Fibroblast of skin of back (primary cell): ENCODE measurements around the gene KY.

ENCODE experiments used
- DNase-seq: peaks from one replicate; pipeline ENCODE4 v3.0.0-alpha.2; 2013

The KY gene

DNA sequence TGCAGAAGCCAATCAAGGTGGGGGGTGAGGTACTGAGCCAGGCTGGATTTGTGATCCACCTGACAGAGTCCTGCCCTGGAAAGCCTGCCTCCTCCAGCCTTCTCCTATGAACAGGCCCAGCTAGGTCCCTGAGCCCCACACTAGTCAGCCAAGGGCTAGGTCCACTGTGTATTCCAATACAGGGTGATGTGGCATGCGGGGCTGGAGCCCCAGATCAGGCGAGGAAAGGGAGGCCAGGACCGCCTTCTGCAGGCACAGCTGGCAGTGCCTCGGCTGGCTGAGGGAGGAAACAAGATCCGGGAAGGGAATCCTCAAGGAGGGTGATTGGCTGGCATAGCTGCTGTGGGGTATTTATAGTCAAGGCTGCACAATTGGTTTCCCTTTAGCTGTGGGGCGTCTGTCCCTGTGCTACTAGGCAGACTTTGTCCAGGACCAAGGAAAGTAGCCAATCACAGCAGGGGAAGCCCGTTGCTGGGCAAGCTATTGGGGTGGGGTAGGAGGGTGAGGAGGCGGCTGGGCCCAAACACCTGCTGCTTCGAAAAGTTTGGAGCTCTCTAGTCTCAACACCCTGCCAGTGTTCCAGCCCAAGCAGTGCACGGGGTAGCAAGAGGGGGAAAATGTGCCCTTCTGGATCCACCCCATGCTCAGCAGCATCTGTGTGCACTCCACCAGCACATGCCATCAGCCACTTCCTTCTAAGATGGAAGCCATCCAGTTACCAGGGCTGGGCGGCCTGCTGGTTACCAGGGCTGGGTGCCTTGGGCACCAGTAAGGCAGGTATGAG lies 5.9 kb downstream of the KY start:
- DNase-seq = no peak

DNA sequence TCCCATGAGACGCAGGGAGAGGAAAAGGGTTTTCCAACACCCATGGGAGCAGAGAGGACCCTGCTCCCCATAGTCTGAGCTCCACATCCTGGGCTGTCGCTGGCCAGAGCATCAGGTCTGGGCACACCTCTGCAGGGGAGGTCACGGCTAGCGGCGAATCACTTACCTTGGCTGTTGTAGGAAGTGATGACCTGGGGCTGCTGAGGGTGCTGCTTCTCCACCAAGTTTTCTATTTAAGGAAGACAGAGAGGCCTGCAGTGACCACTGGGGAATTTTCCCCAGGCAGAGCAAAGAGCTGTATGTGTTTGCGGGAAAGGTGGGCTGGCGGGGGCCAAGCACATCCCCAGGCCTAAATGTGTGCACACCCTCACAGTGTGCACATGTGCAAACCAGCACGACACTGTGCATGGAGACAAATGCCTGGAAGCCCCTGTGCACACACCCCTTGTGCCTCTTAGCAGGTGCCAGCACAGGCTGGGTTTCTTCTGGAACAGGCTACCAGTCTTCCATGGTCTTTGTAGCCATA lies 7.6 kb downstream of the KY start:
- no peak for DNase-seq

DNA sequence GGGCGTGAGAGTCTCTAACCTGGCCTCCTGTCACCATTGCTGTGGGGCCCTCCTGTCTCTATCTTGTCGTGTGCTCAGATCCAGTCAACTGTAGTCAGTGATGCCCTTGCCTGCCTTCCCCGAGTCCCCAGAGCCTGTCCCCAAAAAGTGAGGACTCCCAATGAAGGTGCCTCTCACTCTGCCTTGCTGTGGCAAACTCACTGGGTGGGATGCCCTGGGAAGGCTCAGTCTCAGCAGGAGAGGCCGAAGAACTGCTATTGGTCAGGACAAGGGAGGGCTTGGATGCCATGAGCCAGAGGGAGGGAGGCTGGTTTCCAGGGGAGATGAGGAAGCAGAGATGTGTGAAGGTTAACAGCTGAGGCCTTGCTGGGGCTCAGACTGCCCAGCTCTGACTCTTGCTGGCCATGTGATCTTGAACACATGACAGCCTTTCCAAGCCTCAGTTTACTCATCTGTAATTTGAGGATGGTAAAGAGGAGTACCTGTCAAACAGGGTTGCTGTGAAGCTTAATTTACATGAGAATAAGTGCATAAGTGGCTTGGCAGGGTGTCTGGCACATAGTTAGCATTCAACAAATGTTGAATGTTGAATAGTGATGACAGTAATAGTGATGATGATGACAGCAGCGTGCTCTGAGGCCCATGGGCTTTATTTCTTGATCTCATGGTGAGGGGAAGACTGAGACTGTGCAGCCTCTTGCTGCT lies 8.2 kb downstream of the KY start:
- no peak for DNase-seq

DNA sequence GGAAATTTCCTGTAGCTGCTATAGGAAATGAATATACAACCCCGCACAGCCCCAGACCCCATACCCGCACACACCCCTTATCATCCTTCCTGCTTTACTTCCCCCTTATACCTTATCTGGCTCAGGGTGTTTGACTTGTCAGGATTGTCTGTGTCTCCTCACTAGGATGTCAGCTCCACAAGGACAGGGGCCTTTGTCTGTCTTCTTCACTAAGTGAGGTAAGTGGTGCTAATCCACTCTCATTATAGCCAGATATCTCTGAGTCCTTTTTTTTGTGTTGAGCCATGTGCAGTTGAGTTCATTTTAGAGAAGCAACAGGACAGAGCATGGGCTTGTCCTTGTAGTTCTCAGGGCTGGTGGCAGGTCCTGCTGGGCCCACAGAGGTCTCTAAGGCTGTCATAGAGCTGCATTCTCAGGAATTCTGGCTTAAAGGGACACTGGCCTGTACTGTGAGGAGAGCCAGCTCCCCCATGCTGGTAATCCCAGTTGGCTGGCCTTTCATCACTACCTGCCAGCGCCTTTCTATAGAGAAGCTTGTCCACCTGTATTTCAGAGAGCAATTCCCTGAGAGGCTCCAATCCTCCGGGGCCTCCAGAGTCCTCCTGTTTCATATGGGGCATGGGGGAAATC lies 9.0 kb downstream of the KY start:
- DNase-seq = no peak

DNA sequence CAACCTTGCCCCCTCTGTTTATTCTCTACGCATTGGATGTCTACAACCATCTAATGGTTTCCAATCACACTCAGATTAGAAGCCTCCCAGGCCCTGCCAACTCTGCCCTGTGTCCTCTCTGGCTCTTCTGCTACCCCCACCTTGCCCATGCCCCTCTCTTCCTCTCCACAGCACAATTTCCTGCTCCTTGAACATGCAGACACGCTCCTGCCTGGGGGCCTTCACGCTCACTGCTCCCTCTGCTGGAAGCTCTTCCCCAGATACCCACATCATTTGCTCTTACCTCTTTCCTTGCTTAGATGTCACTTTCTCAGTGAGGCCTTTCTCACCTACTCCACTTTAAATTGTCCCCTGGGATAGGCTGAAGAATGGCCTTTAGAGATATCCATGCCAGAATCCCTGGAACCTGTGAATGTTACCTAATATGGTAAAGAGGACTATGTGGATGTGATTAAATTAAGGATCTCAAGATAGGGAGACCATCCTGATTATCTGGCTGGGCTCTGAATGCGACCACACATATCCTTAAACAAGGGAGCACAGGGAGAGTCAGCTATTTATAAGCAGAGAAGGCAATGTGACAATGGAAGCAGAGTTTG lies 9.9 kb downstream of the KY start:
- DNase-seq = peak; percentile 21

DNA sequence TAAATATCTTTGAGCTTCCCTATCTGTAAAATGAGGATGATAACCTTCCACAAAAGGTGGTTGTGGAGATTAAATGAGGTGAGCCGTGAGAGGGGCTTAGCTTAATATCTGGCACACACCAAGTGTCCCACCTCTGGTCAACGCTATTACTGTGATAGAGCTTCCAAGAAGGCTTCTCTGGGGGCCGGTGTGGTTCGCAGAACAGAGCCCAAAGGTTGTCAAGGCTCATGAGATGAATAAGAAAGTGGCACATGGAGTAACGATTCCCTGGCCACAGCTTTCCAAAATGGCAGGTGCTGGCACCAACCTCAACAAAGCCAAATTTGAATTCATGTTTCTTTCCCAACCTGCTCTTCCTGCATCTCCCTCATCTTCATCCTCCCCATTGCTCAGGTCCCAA lies 10.4 kb downstream of the KY start:
- DNase-seq = no peak

DNA sequence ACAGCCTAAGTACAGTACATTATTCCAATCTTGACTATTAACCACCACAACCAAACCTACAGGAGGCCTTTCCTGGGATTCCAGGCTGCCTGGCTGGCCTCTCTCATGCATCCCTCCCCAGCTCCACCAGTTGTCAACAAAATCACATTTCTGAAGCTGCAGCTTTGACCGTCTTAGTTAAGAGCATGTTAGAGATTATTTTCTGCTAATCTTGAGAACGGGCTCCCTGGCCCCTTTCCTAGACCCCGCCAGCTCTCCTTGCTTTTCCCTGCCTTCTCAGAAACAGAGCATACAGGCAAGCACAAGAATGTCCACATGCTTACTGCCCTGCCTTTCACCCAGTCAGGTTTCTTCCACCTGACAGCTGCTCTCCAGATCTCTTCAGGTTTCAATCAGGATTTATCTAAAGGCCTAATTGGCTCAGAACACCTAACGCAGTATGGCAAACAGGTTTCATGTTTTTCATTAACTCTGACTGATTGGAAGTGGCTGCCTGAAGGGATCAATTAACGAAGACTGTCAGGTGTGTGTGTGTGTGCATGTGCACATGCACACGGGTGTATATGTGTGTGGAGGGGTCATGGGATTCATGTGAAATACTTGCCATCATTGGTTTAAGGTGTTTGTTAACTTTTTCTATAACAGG lies 12.3 kb downstream of the KY start:
- DNase-seq = no peak

DNA sequence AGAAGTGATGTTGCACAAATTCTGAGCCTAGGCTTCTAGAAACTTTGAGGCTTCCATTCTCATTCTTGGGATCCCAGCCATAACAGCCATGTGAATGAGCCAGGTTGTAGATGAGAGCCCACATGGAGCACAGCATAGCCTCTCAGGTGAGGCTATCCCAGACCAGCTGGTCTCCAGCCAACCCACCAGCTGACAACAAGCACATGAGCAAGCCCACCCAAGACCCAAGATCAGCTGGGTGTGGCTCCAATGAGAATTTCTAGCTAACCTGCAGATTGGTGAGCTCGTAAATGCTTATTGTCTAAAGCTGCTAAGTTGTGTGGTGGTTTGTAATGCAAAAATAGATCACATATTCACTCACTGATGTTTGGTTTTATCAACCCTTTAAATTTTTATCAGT lies 14.4 kb downstream of the KY start:
- no peak for DNase-seq

DNA sequence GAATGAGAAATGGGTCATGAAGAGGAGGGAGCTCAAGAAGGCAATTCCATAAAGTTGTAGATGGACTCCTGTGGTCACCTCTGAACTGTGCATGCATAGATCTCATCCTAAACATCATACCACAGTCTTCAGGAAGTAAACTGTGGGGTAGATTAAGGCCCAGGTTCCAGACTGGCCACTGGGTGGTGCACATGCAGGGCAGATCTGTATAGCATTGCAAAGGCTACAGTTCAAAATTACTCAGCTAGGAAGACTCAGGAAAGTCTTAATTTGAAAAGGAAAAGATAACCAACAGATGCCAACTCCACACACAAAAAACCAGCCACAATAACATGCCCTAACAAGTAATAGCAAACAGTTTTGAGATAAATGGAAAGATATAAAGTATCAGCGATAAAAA lies 20.3 kb downstream of the KY start:
- DNase-seq = peak; percentile 41

DNA sequence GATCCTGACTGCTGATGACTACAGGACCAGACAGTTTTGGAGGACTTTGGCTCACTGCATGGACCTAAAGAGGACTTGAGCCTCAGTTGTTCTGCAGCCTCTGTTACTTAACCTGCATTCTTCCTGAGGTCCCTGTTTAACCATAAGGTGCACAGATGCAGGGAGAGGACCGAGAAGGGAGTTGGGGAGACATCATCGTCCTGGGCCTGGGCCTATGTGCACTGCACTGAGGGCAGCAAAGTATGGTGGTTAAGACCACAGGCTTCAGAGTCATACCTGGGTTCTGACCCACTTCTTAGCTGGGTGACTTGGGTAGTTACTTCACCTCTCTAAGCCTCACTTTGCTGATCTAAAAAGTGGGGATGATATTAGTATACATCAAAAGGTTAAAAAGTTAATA lies 21.9 kb downstream of the KY start:
- no peak for DNase-seq

DNA sequence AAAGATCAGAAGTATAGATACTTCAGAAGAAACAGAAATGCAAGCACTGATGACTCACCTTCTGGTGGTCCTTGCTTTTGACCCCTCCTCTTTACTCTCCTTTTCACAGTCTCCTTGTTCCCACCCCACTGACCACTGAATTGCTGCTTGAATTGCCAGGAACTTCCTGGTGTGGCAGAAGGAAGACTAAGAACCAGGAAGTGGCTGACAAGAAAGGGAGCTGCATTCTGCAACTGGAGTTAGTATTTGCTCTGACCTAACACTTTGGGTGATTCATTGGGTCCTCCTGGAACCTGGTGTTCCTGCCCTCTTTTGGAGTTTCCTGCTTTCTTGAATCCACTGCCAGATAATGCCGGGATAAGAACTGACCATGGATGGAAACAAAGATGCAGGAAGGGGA lies 23.0 kb downstream of the KY start:
- DNase-seq = no peak

DNA sequence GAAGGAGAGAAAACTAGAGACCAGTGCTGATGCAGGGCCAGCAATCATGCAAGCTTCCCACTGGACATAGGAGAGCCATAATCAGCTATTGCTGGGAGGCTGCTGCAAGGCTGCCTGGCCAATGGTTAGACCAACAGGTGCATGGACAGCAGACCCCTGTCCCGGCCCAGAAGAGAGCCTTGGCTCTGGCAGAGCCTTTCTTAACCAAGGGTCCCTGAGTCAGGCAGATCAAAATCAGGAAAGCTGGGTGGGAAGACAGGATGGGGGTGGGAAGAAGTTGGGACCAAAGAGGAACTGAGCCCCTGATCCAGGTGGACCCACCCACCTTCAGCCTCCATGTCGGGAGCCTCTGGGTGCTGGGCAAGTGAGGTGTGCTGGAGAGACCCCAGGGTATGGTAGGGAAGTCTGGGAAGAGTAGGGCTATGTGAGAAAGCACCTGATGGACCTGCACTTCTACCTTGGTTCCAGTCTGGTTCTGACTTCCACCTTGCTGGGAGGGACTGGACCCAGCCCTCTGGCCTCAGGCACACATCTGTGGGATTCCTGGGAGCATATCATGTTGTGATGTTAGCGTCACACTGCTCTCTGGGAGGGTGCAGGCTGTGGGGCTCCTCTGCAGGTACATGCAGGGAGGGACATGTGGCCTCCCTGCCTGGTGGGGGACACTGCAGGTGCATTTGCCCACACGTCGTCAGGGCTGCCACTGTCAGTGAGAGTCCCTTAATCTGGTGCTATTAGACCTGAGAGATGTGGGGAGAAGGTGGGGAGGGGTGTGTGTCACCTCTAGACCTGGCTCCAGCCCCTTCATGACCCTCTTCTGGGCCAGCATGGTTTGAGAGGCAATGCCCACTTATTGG lies 24.7 kb downstream of the KY start:
- no peak for DNase-seq

DNA sequence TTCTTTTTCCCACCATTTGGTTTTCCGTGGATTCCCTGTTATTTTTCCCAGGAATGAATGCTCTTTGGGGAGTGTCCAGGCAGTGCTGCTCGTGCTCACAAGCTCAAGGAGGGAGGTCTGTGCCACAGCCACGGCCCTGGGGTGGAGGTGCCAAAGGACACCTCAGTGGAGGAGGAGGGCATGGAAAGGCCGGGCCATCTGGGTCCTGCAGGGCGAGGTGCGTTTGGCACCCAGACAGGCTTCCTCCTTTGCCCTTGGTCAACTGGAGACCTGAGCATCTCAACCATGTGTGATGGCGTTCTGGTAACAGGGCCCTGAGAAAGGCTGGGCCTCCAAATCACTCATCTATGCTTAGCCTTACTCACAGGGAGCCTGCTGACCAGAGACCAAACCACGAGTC lies 25.4 kb downstream of the KY start:
- DNase-seq = no peak

DNA sequence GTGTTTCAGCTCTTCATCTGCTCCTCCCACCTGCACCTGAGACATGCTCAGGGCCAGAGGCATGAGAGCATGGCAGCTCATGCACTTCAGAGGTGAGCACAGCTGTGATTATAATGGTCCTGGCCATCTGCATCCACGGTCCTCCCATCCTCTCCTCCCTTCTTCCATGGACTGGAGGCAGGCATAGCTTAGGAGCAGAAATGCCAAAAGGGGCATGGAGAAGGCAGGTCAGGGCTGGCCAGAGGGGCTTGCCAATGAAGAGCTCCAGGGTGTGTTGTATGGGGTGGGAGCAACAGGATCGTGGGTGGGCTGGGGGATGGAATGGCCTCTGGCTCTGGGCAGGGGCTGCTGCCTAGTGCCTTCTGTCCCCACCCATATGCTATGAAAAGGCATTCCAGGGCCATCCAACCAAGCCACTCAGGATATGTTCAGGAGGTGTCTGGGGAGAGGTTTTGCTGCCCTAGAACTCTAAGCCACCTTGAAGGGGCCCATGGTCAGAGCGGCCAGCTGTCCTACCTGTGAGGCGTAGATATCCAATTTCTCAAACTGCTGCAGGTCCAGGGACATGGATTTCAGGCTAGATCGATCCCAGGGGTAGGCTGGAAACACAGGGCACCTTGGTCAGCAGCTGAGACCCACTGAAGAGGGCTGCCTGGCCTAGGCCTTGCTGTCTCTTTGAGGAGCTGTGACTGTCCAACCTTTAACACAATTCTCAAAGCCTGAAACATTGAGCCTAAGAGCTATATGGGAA lies 26.1 kb downstream of the KY start:
- DNase-seq = no peak

DNA sequence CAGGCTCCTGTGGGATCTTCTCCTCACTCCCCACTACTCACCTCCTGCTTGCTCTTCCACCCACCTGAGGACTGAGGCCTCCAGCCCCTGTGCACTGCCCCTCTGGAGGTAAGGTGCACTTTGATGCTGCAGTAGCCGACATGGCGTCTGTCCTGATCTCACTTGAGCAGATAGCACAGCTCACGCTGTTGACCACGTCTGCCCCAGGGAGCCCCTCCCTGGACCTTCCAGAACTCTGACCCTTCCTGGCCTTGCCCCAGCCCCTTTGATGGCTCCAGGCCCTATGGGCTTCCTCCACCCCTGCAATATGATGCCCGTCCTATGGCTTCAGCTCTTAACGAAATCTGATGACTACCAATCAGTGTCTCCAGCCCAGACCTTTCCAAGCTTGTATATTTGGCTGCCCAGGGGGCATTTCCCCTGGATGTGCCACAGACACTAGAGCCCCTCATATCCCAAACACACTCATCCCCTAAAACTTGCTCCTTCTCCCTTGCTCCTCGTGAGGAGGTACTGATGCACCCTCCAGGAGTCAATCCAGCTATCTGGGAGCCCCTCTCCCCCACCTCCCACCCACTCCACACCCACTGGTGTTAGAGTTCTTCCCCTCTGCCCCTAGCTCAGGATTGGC lies 27.1 kb downstream of the KY start:
- DNase-seq = no peak

DNA sequence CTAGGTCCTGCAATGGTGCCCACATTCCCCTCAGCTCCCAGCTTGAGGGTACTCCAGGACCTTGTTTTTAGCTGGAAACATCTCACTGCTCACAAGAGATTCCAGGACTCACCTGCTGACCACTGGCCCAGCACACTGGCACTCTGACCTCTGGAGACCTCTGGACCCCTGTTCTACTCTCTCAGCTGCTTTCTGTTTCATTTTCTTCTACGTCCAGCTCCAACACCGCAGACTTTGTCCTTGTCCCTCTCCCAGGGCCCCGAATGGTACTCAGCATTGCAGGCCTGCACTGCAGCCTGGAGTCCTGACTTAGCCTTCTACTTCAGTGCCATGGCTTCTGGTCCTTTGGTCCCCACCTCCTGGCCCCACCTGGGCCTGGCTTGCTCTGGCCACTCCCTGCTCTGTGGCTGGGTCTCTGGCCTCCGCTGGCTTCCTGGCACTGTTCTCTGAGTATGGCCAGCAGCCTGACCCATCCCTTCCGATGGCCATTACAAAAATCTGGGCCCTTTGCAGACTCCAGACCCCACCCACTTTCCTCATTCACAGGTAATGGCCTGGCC lies 27.9 kb downstream of the KY start:
- no peak for DNase-seq

DNA sequence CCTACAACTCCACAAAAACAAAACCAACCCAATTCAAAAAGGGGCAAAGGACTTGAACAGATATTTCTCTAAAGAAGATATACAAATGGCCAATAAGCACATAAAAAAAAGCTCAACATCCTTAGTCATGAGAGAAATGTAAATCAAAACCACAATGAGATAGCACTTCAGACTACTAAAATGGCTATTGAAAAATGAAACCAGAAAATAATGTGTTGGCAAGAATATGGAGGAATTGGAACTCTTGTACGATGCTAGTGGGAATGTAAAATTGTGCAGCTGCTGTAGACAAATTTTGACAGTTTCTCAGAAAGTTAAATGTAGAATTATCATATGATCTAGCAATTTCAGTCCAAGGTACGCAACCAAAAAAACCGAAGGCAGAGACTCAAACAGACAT lies 29.0 kb downstream of the KY start:
- peak; percentile 28 for DNase-seq

DNA sequence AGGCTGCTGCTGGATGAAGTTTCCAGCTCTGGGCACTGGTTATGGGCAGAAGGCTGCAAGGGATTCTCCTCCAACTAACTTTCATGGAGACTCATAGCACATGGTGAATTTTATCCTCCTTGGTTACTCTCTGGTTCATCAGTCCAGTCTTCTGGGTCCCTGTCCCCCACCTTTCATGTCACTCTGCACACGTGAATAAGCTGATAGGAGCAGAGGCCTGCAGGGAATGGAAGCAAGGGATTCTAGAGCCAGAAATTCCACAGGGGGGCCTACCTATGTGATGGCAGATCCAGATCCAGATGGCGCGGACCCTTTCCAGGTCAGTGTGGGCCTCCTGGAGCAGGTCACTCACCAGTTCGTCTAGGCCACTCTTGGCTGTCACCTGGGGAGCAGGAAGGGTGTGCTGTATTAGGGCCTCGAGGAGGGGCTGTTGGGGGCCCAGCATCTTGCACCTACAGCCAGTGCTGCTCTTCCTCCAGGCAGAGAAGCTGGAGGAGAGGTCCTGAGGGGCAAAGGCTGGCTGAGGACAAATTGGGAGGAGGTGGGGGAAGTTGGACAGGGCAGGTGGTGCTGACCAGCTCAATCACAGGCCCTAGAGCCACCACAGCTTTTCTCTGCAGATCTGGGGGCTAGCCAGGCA lies 30.2 kb downstream of the KY start:
- no peak for DNase-seq

DNA sequence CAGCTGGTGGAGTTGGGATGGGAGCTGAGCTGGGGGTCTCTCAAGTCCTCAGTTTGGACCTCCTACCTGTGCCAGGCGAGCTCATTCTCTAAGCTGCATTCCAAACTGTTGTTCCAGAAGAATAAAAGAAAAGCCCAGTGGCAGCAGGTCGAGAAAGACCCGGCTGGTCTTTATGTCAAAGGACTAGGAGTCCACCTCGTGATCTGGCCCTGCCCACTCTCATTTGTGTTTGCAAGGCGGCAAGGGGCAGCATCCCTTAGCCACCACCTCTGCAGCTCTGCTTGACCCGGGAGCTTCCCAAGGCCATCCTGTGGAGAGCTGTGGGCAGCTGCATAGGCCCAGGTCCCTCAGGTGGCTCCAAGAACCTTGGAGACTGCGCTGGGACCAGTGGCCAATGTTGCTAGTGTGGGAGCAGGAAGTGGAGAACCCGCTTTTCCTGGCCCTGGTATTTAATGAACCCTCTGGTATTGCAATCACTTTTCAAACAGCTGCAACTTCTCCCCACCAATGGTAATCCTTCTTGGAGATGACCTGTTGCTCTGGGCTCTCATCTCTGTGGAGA lies 30.9 kb downstream of the KY start:
- DNase-seq = no peak

DNA sequence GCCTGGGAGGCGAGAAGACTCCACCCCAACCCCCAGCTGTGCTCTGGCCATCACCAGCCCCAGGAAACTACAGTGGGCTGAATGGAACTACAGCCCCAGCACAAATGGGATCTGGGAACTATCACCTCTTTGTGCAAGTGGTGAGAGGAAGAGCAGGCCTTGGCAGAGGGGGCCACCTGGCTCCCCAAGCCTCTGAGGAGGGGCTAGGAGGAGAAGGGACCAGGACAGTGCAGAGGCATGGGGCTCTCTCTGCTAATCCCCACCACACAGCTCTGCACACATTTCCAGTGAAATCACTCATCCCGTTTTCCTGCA lies 31.6 kb downstream of the KY start:
- DNase-seq = no peak
